Kidney tubule cell (primary cell): Measurements from ENCODE around the gene RITA1.
A peak's percentile ranks its signal among the peaks of the same experiment; 100 is the strongest.
"Not testable (repeated sequence)": the region's sequence is repeated elsewhere in the genome, so short reads cannot be mapped to it uniquely, and the experiment has no call there.

ENCODE experiments used
- DNase-seq: peaks from one replicate; pipeline ENCODE4 v3.0.0-alpha.2; 2018; ENCODE audit warnings: low spot score

The RITA1 gene

GRCh38 chr12:113185180-113186032 lies at the start of gene RITA1, which contains the start of gene DDX54:
RITA1 (plus strand) TSS chr12:113185721; CDS start chr12:113186747, 1,026 bp downstream.
DDX54 (minus strand) TSS chr12:113185478; CDS start chr12:113185451, 27 bp downstream.
- DNase-seq, result peak; percentile 77

- DNase-seq, result peak; percentile 41
Measured at GRCh38 chr12:113136128-113136989, 49.2 kb upstream of the RITA1 start.

- peak; percentile 54 for DNase-seq
Measured at GRCh38 chr12:113136990-113137511, 48.5 kb upstream of the RITA1 start.

GRCh38 chr12:113137861-113138783 lies 47.4 kb upstream of the RITA1 start:
- DNase-seq, result peak; percentile 32

GRCh38 chr12:113138826-113139225 lies 46.7 kb upstream of the RITA1 start:
- peak; percentile 90 for DNase-seq

- no peak for DNase-seq
Measured at GRCh38 chr12:113140706-113141105, 44.8 kb upstream of the RITA1 start.

- not testable (repeated sequence) for DNase-seq
Measured at GRCh38 chr12:113141716-113142115, 43.8 kb upstream of the RITA1 start.

GRCh38 chr12:113142173-113142885 lies 43.2 kb upstream of the RITA1 start:
- DNase-seq, result peak; percentile 41

GRCh38 chr12:113142886-113143332 lies 42.6 kb upstream of the RITA1 start:
- no peak for DNase-seq

GRCh38 chr12:113143959-113144358 lies 41.6 kb upstream of the RITA1 start:
- DNase-seq, result no peak

- DNase-seq, result no peak
Measured at GRCh38 chr12:113144806-113145205, 40.7 kb upstream of the RITA1 start.

GRCh38 chr12:113145720-113146551 lies 39.6 kb upstream of the RITA1 start:
- peak; percentile 13 for DNase-seq

GRCh38 chr12:113146999-113147398 lies 38.5 kb upstream of the RITA1 start:
- no peak for DNase-seq

GRCh38 chr12:113149361-113150150 lies 36.0 kb upstream of the RITA1 start, which contains the start of gene CFAP73:
CFAP73 (plus strand) TSS chr12:113149724; CDS start chr12:113149858, 134 bp downstream.
- peak; percentile 93 for DNase-seq

GRCh38 chr12:113151655-113152054 lies 33.9 kb upstream of the RITA1 start:
- no peak for DNase-seq

- no peak for DNase-seq
Measured at GRCh38 chr12:113152196-113152834, 33.2 kb upstream of the RITA1 start.

GRCh38 chr12:113152835-113153814 lies 32.4 kb upstream of the RITA1 start:
- peak; percentile 85 for DNase-seq
